SK-N-SH treated with all-trans-retinoic acid at 6 μM for 48 hours (cell line): ENCODE data around the gene C2orf78.

Experiments
- ATAC-seq: fragments of 200-7000 bp; cut with Tn5 transposase; 3 replicates; pipeline ENCODE4 v1.9.1; 2020; ENCODE audit warnings: mild to moderate bottlenecking, moderate library complexity
- ARNTL ChIP-seq: fragments of 450-650 bp; formaldehyde crosslinking; IDR thresholded peaks from 2 replicates; pipeline ENCODE4 v1.5.0; 2020; ENCODE audit warnings: low read depth, mild to moderate bottlenecking, moderate library complexity, borderline replicate concordance
- BACH2 ChIP-seq: fragments of 250-450 bp; sonication (Bioruptor Pico); IDR thresholded peaks from 2 replicates; pipeline ENCODE4 v1.9.0; 2021; ENCODE audit warnings: mild to moderate bottlenecking, borderline replicate concordance
- CSDC2 ChIP-seq: fragments of 250-450 bp; sonication (Bioruptor Pico); IDR thresholded peaks from 2 replicates; pipeline ENCODE4 v1.5.0; 2020; ENCODE audit warnings: mild to moderate bottlenecking, moderate library complexity
- ESRRG ChIP-seq: fragments of 250-450 bp; sonication (Bioruptor Pico); IDR thresholded peaks from 2 replicates; pipeline ENCODE4 v1.6.1; 2021; ENCODE audit warnings: mild to moderate bottlenecking
- ISL1 ChIP-seq: fragments of 250-450 bp; sonication (Bioruptor Pico); IDR thresholded peaks from 2 replicates; pipeline ENCODE4 v2.1.2; 2022; ENCODE audit warnings: mild to moderate bottlenecking, moderate library complexity
- OSR1 ChIP-seq: fragments of 250-450 bp; sonication (Bioruptor Pico); IDR thresholded peaks from 2 replicates; pipeline ENCODE4 v1.8.0; 2022; ENCODE audit warnings: moderate library complexity, mild to moderate bottlenecking, inconsistent platforms
- PATZ1 ChIP-seq: fragments of 250-450 bp; sonication (Bioruptor Pico); IDR thresholded peaks from 2 replicates; pipeline ENCODE4 v1.8.0; 2020; ENCODE audit warnings: mild to moderate bottlenecking, moderate library complexity, borderline replicate concordance
- POU6F1 ChIP-seq: fragments of 250-450 bp; sonication (Bioruptor Pico); IDR thresholded peaks from 2 replicates; pipeline ENCODE4 v1.8.0; 2021; ENCODE audit warnings: low read depth, mild to moderate bottlenecking, moderate library complexity, borderline replicate concordance
- RARB ChIP-seq: fragments of 250-450 bp; sonication (Bioruptor Pico); IDR thresholded peaks from 2 replicates; pipeline ENCODE4 v1.8.0; 2021; ENCODE audit warnings: mild to moderate bottlenecking, moderate library complexity
- SNAI2 ChIP-seq: fragments of 250-450 bp; sonication (Bioruptor Pico); IDR thresholded peaks from 2 replicates; pipeline ENCODE4 v1.5.0; 2020; ENCODE audit warnings: mild to moderate bottlenecking, moderate library complexity
- TOX ChIP-seq: fragments of 250-450 bp; sonication (Bioruptor Pico); IDR thresholded peaks from 2 replicates; pipeline ENCODE4 v1.8.0; 2021; ENCODE audit warnings: mild to moderate bottlenecking, moderate library complexity, borderline replicate concordance
- TSHZ2 ChIP-seq: fragments of 250-450 bp; sonication (Bioruptor Pico); IDR thresholded peaks from 2 replicates; pipeline ENCODE4 v1.5.0; 2020; ENCODE audit warnings: mild to moderate bottlenecking, moderate library complexity
- ZFP3 ChIP-seq: fragments of 250-450 bp; sonication (Bioruptor Pico); IDR thresholded peaks from 2 replicates; pipeline ENCODE4 v1.5.0; 2020; ENCODE audit warnings: mild to moderate bottlenecking, moderate library complexity
- ZFP30 ChIP-seq: fragments of 450-650 bp; formaldehyde crosslinking; IDR thresholded peaks from 2 replicates; pipeline ENCODE4 v1.5.0; 2022; ENCODE audit warnings: mild to moderate bottlenecking, moderate library complexity
- ZNF565 ChIP-seq: fragments of 450-650 bp; formaldehyde crosslinking; conservative IDR thresholded peaks from 2 replicates; pipeline ENCODE4 v1.5.0; 2020; ENCODE audit warnings: low read depth, mild to moderate bottlenecking, moderate library complexity
- ZNF70 ChIP-seq: fragments of 450-650 bp; formaldehyde crosslinking; IDR thresholded peaks from 2 replicates; pipeline ENCODE4 v1.5.0; 2020; ENCODE audit warnings: mild to moderate bottlenecking, moderate library complexity
- ZNF8 ChIP-seq: fragments of 450-650 bp; formaldehyde crosslinking; IDR thresholded peaks from 2 replicates; pipeline ENCODE4 v1.5.0; 2020; ENCODE audit warnings: mild to moderate bottlenecking, moderate library complexity

Gene C2orf78

GRCh38 chr2:73821669-73822068 lies 37.7 kb downstream of the C2orf78 start:
- no peak for ATAC-seq
- TF ChIP-seq ZNF565 (CRISPR knock-in tag) = no peak
- TF ChIP-seq SNAI2 (CRISPR knock-in tag) = no peak
- no peak for TF ChIP-seq OSR1 (CRISPR knock-in tag)
- no peak for TF ChIP-seq ARNTL (CRISPR knock-in tag)
- TF ChIP-seq PATZ1 = no peak
- no peak for TF ChIP-seq POU6F1
- no peak for TF ChIP-seq ISL1
- TF ChIP-seq TOX (CRISPR knock-in tag) = no peak
- no peak for TF ChIP-seq BACH2 (CRISPR knock-in tag)
- no peak for TF ChIP-seq TSHZ2
- no peak for TF ChIP-seq ESRRG (CRISPR knock-in tag)

- no peak for ATAC-seq
- TF ChIP-seq POU6F1 = no peak
- no peak for TF ChIP-seq TSHZ2
- TF ChIP-seq PATZ1 = no peak
- no peak for TF ChIP-seq ZNF8 (CRISPR knock-in tag)
- TF ChIP-seq ARNTL (CRISPR knock-in tag) = no peak
- no peak for TF ChIP-seq RARB (CRISPR knock-in tag)
- no peak for TF ChIP-seq ZNF565 (CRISPR knock-in tag)
- TF ChIP-seq CSDC2 (CRISPR knock-in tag) = no peak
- TF ChIP-seq ZNF70 = no peak
- no peak for TF ChIP-seq BACH2 (CRISPR knock-in tag)
- no peak for TF ChIP-seq ZFP3 (CRISPR knock-in tag)
- no peak for TF ChIP-seq ZFP30
Observed at GRCh38 chr2:73822276-73822675, 38.3 kb downstream of the C2orf78 start.

GRCh38 chr2:73822991-73823390 lies 39.0 kb downstream of the C2orf78 start:
- no peak for ATAC-seq
- TF ChIP-seq CSDC2 (CRISPR knock-in tag) (no peak), ZFP3 (CRISPR knock-in tag) (no peak)
